H9 (cell line): ENCODE measurements around the gene TBC1D22A. TPM values are rescaled to one million over a fixed set of nuclear protein-coding genes. Genes with fewer than 3 reads are reported as not detected.
A peak's percentile ranks its signal among the peaks of the same experiment; 100 is the strongest.

Experiments used
- DNase-seq: peaks from one replicate; pipeline ENCODE4 v3.0.0-alpha.2; 2017
- H2AFZ ChIP-seq: one replicate; pipeline ENCODE4 v1.6.1; 2013; ENCODE audit warnings: mild to moderate bottlenecking, low read length, control low read depth, moderate library complexity
- H2AK5ac ChIP-seq: 2 replicates; pipeline ENCODE4 v1.6.1; 2013; ENCODE audit warnings: low read length, control low read depth, mixed read lengths; ENCODE audit not compliant: insufficient read length
- H2BK120ac ChIP-seq: one replicate; pipeline ENCODE4 v1.6.1; 2013; ENCODE audit warnings: low read depth, mild to moderate bottlenecking, low read length, control low read depth, inconsistent platforms; ENCODE audit not compliant: poor library complexity, severe bottlenecking
- H2BK12ac ChIP-seq: 2 replicates; pipeline ENCODE4 v1.6.1; 2013; ENCODE audit warnings: low read length, control low read depth, mixed read lengths, low read depth; ENCODE audit not compliant: insufficient read length
- H2BK15ac ChIP-seq: 2 replicates; pipeline ENCODE4 v1.6.1; 2013; ENCODE audit warnings: low read depth, low read length, control low read depth
- H2BK20ac ChIP-seq: one replicate; pipeline ENCODE4 v1.6.1; 2013; ENCODE audit warnings: low read depth, mild to moderate bottlenecking, low read length, control low read depth, inconsistent platforms; ENCODE audit not compliant: poor library complexity, severe bottlenecking
- H2BK5ac ChIP-seq: 2 replicates; pipeline ENCODE4 v1.6.1; 2013; ENCODE audit warnings: low read length, control low read depth, mixed read lengths; ENCODE audit not compliant: insufficient read length
- H3K14ac ChIP-seq: 2 replicates; pipeline ENCODE4 v1.6.1; 2013; ENCODE audit warnings: low read length, control low read depth; ENCODE audit not compliant: insufficient read depth
- H3K18ac ChIP-seq: 2 replicates; pipeline ENCODE4 v1.6.1; 2013; ENCODE audit warnings: low read depth, mild to moderate bottlenecking, mixed read lengths, low read length, control low read depth; ENCODE audit not compliant: insufficient read length
- H3K23ac ChIP-seq: 2 replicates; pipeline ENCODE4 v1.6.1; 2013; ENCODE audit warnings: low read length, control low read depth, mixed read lengths, low read depth; ENCODE audit not compliant: insufficient read length
- H3K23me2 ChIP-seq: 2 replicates; pipeline ENCODE4 v1.6.1; 2013; ENCODE audit warnings: low read depth, mild to moderate bottlenecking, mixed read lengths, low read length, control low read depth; ENCODE audit not compliant: insufficient read length, poor library complexity, severe bottlenecking
- H3K27ac ChIP-seq: 2 replicates; pipeline ENCODE4 v1.5.1; 2013; ENCODE audit warnings: low read length, control low read depth, mixed read lengths, low read depth; ENCODE audit not compliant: insufficient read length
- H3K27me3 ChIP-seq: 2 replicates; pipeline ENCODE4 v1.6.1; 2013; ENCODE audit warnings: low read length, control low read depth, inconsistent platforms; ENCODE audit not compliant: insufficient read depth
- H3K4ac ChIP-seq: 2 replicates; pipeline ENCODE4 v1.6.1; 2013; ENCODE audit warnings: low read depth, mild to moderate bottlenecking, control low read depth, inconsistent platforms, low read length, moderate library complexity
- H3K4me1 ChIP-seq: 2 replicates; pipeline ENCODE4 v1.6.1; 2013; ENCODE audit warnings: low read length, control low read depth, inconsistent platforms; ENCODE audit not compliant: insufficient read depth
- H3K4me2 ChIP-seq: 2 replicates; pipeline ENCODE4 v1.6.1; 2013; ENCODE audit warnings: low read length, control low read depth, mixed read lengths; ENCODE audit not compliant: insufficient read length, insufficient read depth
- H3K56ac ChIP-seq: 2 replicates; pipeline ENCODE4 v1.6.1; 2013; ENCODE audit warnings: low read depth, mild to moderate bottlenecking, mixed read lengths, low read length, control low read depth; ENCODE audit not compliant: insufficient read length
- H3K79me1 ChIP-seq: 2 replicates; pipeline ENCODE4 v1.6.1; 2013; ENCODE audit warnings: low read depth, mild to moderate bottlenecking, moderate library complexity, low read length, control low read depth, inconsistent platforms; ENCODE audit not compliant: insufficient read depth, poor library complexity, severe bottlenecking
- H3K79me2 ChIP-seq: 2 replicates; pipeline ENCODE4 v1.6.1; 2013; ENCODE audit warnings: low read length, control low read depth, inconsistent platforms; ENCODE audit not compliant: insufficient read depth
- H3K9ac ChIP-seq: 2 replicates; pipeline ENCODE4 v1.6.1; 2013; ENCODE audit warnings: low read length, control low read depth, mixed read lengths; ENCODE audit not compliant: insufficient read length; ENCODE audit errors: extremely low read depth
- H3K9me3 ChIP-seq: one replicate; pipeline ENCODE4 v1.6.1; 2013; ENCODE audit warnings: low read depth, low read length, inconsistent platforms; ENCODE audit not compliant: control insufficient read depth
- H3T11ph ChIP-seq: one replicate; pipeline ENCODE4 v1.6.1; 2013; ENCODE audit warnings: mild to moderate bottlenecking, low read length, control low read depth, inconsistent platforms
- H4K20me1 ChIP-seq: one replicate; pipeline ENCODE4 v1.6.1; 2013; ENCODE audit not compliant: control insufficient read depth, insufficient read length, insufficient read depth
- H4K5ac ChIP-seq: 2 replicates; pipeline ENCODE4 v1.6.1; 2013; ENCODE audit warnings: low read depth, mild to moderate bottlenecking, mixed read lengths, low read length, control low read depth; ENCODE audit not compliant: insufficient read length
- H4K8ac ChIP-seq: replicated peaks from 2 replicates; pipeline ENCODE4 v1.6.1; 2013; ENCODE audit warnings: low read length, control low read depth, mixed read lengths, low read depth; ENCODE audit not compliant: insufficient read length
- H4K91ac ChIP-seq: 2 replicates; pipeline ENCODE4 v1.6.1; 2013; ENCODE audit warnings: low read depth, mild to moderate bottlenecking, moderate library complexity, mixed read lengths, low read length, control low read depth; ENCODE audit not compliant: insufficient read length
- H3K27ac Mint-ChIP-seq, 3 experiments: 2 replicates in 2 of 3; 3 replicates in 1 of 3; pipeline ENCODE4 v1.8.0; 2020 to 2021; ENCODE audit warnings: mixed read lengths in 3 of 3, mild to moderate bottlenecking in 1 of 3, moderate library complexity in 1 of 3
- H3K27me3 Mint-ChIP-seq: 2 replicates; pipeline ENCODE4 v1.8.0; 2021; ENCODE audit warnings: low read depth, mild to moderate bottlenecking, moderate library complexity, mixed read lengths
- H3K36me3 Mint-ChIP-seq, 3 experiments: 2 replicates in 2 of 3; 3 replicates in 1 of 3; pipeline ENCODE4 v1.8.0; 2020 to 2021; ENCODE audit warnings: low read depth in 3 of 3, mixed read lengths in 3 of 3; ENCODE audit not compliant: insufficient read depth in 1 of 3
- H3K4me1 Mint-ChIP-seq, 2 experiments: 2 replicates each; pipeline ENCODE4 v1.8.0; 2020; ENCODE audit warnings: mixed read lengths in 2 of 2
- H3K4me3 Mint-ChIP-seq, 2 experiments: 2 replicates in 1 of 2; 3 replicates in 1 of 2; pipeline ENCODE4 v1.8.0; 2020 to 2021; ENCODE audit warnings: mild to moderate bottlenecking in 2 of 2, mixed read lengths in 2 of 2, moderate library complexity in 1 of 2
- H3K9me3 Mint-ChIP-seq, 2 experiments: 2 replicates in 1 of 2; 3 replicates in 1 of 2; pipeline ENCODE4 v1.8.0; 2020; ENCODE audit warnings: mild to moderate bottlenecking in 2 of 2, mixed read lengths in 2 of 2, moderate library complexity in 1 of 2
- CTCF ChIP-seq: fragments of 200-600 bp; sonication (generic); conservative IDR thresholded peaks from 3 replicates; pipeline ENCODE4 v1.8.0; 2021; ENCODE audit warnings: antibody characterized with exemption, mild to moderate bottlenecking
- WGBS: extraction: QIAGEN DNeasy Blood & Tissue Kit; methylation state at CpG from one replicate; pipeline ENCODE4 v1.1.7; 2013; ENCODE audit warnings: missing lambda C conversion rate, low lambda C conversion rate, mixed read lengths; ENCODE audit not compliant: insufficient read length; ENCODE audit errors: extremely low coverage; 5-methylcytosine and 5-hydroxymethylcytosine counted together
- total RNA-seq: library from RNA; stranded (reverse); gene quantifications from 2 replicates; pipeline ENCODE4 v1.2.1, GENCODE V29; 2021

Gene TBC1D22A
- total RNA-seq, 1 experiment from 2014 or later, result 20.8 TPM

- H2BK5ac ChIP-seq, result no peak overlapping the region
- no peaks in the 10 kb centered on the region; the same call in 1 of the 2 replicates for H3K27me3 Mint-ChIP-seq
- peaks cover 10% of the 10 kb centered on the region for H4K20me1 ChIP-seq
These were observed 31.0 kb upstream of the TBC1D22A start for GRCh38 chr22:46731246-46732040.

More at GRCh38 chr22:46731246-46732040, 31.0 kb upstream of the TBC1D22A start:
- H3K4me3 Mint-ChIP-seq, result peak overlapping the region in 1 of 2 experiments; percentile 47; a peak in 3 of 5 replicates
- H3K27me3 ChIP-seq, result no peaks in the 10 kb centered on the region
- no peak overlapping the region for H2BK15ac ChIP-seq
- no peak overlapping the region for H3K56ac ChIP-seq
- no peaks in the 10 kb centered on the region for H3K9me3 Mint-ChIP-seq
- H2AK5ac ChIP-seq, result no peak overlapping the region
- H3K27ac ChIP-seq, result no peak overlapping the region
- H3K79me2 ChIP-seq, result peaks cover 2% of the 10 kb centered on the region; the same call in 1 of the 2 replicates
- no peak overlapping the region for H4K5ac ChIP-seq
- no peak overlapping the region for H3K18ac ChIP-seq
- no peak overlapping the region for H3K4me2 ChIP-seq
- peaks cover 9% of the 10 kb centered on the region; the same call in 1 of the 2 replicates for H3K4me1 ChIP-seq
- H3K27ac Mint-ChIP-seq, result peak overlapping the region; percentile 53 to 77 (median 69); a peak in 5 of 7 replicates
- no peak overlapping the region for H4K8ac ChIP-seq
- peaks cover 2 to 10% (median 6%) of the 10 kb centered on the region in 3 experiments; a peak in 6 of 7 replicates for H3K36me3 Mint-ChIP-seq
- no peaks in the 10 kb centered on the region for H3K23me2 ChIP-seq
- H4K91ac ChIP-seq, result no peak overlapping the region
- H3K4me1 Mint-ChIP-seq, result peaks cover 26 to 47% of the 10 kb centered on the region in 2 experiments
- H2BK20ac ChIP-seq, result no peak overlapping the region
- TF ChIP-seq CTCF, result no peak
- H3K14ac ChIP-seq, result peak overlapping the region; percentile 76; the same call in 1 of the 2 replicates
- no CpG with 5 or more reads among the region's 22 CpGs for WGBS
- H3K4ac ChIP-seq, result no peak overlapping the region
- peak; percentile 54 for DNase-seq
- no peaks in the 10 kb centered on the region for H3K9me3 ChIP-seq
- no peak overlapping the region for H3T11ph ChIP-seq
- peaks cover 4% of the 10 kb centered on the region for H3K79me1 ChIP-seq
- H3K23ac ChIP-seq, result no peak overlapping the region
- H2AFZ ChIP-seq, result no peak overlapping the region
- H2BK12ac ChIP-seq, result no peak overlapping the region
- H3K9ac ChIP-seq, result no peak overlapping the region
- H2BK120ac ChIP-seq, result no peak overlapping the region
